ENCODE results near the gene SEC14L1.
"Not testable (repeated sequence)": the region's sequence is repeated elsewhere in the genome, so short reads cannot be mapped to it uniquely, and the experiment has no call there.

Gene SEC14L1

DNA sequence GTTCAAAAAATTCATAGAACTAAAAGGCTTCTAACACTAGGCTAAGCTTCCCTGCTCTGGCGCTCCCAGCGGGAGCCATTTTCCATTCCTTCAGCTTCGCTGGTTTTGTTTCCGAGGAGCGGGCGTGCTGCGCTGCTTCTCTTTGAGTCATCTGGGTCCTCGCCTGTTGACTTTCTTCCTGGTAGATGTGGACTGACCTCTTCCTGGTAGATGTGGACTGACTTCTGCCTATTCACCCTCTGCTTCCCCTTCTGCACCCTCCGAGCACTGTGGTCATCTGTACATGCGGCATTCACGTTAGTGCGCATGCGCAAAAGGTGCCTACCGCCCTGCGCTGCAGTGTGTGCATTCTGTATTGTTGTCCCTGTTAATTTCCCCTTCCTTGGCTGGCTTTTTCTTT is 40.8 kb upstream of the SEC14L1 start:
- no peak for DNase-seq (ENCODE audit: low read depth)
- TF ChIP-seq, protein P1, sequence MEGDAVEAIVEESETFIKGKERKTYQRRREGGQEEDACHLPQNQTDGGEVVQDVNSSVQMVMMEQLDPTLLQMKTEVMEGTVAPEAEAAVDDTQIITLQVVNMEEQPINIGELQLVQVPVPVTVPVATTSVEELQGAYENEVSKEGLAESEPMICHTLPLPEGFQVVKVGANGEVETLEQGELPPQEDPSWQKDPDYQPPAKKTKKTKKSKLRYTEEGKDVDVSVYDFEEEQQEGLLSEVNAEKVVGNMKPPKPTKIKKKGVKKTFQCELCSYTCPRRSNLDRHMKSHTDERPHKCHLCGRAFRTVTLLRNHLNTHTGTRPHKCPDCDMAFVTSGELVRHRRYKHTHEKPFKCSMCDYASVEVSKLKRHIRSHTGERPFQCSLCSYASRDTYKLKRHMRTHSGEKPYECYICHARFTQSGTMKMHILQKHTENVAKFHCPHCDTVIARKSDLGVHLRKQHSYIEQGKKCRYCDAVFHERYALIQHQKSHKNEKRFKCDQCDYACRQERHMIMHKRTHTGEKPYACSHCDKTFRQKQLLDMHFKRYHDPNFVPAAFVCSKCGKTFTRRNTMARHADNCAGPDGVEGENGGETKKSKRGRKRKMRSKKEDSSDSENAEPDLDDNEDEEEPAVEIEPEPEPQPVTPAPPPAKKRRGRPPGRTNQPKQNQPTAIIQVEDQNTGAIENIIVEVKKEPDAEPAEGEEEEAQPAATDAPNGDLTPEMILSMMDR (IDR thresholded peaks at IDR 0.05; ENCODE audit: low read length, missing control alignments), result no peak
- no peak overlapping the region for H3K4me3 ChIP-seq (replicated peaks; ENCODE audit: low read depth, low read length)

DNA sequence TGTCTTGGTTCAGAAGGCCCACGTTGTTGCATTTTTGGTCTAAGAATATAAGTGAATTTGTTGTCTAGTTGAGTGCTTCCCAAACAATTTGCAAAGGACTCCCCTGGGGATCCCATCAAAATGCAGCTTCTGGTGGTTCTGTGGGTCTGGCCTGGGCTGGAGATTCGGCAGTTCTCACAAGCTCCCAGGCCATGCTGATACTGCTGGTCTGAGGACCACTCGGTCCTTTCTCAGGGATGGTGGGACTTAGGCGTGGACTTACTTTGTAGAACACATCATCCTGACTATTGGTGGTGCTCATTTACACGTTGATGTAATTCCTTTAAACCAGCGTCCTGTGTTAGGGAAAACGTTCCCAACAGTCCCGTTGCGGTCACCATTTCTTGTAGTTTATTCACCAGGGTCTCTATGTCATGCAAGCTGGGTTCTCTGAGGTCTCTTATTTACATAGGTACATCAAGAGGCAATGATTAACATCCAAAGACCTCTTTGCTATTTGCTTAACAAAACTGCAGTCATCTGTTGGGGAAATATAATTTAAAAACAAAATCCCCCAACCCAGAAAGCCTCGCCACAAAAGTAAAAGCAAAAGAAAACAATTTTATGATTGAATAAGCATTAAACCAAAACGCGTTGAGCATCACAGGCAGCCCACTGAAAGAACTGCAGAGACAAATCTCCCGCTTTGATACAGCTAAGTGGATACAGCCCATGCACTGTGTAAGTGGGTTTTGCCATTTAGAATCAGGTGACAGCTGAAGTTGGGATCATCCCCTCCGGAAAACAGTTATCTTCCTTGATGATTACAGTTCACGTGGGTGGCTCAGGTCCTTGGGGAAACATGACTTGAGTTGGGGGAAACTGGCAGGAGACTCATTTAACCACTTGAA is 39.0 kb upstream of the SEC14L1 start:
- DNase-seq (ENCODE audit: low read depth), result no peak
- no peak overlapping the region for H3K4me3 ChIP-seq (replicated peaks; ENCODE audit: low read depth, low read length)
- TF ChIP-seq, protein P1 (IDR thresholded peaks at IDR 0.05; ENCODE audit: low read length, missing control alignments), result no peak

DNA sequence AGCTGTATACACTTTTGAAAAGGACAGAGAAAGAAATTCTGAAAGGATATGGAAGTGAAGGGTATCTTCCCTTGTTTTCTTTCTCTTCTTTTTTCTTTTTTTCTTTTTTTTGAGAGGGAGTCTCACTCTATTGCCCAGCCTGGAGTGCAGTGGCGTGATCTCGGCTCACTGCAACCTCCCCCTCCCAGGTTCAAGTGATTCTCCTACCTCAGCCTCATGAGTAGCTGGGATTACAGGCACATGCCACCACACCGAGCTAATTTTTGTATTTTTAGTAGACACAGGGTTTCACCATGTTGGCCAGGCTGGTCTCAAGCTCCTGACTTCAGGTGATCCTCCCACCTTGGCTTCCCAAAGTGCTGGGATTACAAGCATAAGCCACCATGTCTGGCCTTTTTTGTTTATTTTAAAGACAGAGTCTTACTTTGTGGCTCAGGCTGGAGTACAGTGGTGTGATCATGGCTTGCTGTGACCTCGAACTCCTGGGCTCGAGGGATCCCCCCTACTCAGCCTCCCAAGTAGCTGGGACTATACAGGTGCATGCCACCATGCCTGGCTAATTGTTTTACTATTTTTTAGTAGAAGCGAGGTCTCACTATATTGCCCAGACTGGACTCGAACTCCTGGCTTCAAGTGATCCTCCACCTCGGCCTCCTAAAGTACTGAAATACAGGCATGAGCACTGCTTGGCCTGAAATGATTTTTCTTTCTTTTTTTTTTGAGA is 38.2 kb upstream of the SEC14L1 start:
- not testable (repeated sequence) for DNase-seq (ENCODE audit: low read depth); H3K4me3 ChIP-seq (replicated peaks; ENCODE audit: low read depth, low read length)

DNA sequence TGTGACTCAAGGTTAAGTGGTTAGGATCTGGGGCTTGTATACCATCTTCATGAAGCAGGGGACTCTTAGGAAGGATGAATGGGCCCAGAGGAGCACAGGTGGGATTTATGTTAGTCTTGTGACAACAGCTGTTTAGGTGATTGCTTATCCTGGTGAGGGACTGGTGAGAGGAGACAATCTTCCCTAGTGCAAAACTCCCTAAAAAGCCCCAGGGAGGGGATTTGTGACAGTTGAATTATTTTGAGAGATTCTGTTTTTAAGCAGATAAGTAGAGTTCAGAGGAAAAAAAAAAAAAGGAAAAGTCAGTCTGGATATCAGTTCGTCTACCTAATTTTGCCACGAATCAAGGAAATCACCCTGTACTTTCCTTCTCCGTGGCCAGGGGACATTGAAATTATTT is 35.1 kb upstream of the SEC14L1 start:
- DNase-seq (ENCODE audit: low read depth), result no peak
- TF ChIP-seq, protein P1 (IDR thresholded peaks at IDR 0.05; ENCODE audit: low read length, missing control alignments), result no peak
- H3K4me3 ChIP-seq (replicated peaks; ENCODE audit: low read depth, low read length), result no peak overlapping the region

DNA sequence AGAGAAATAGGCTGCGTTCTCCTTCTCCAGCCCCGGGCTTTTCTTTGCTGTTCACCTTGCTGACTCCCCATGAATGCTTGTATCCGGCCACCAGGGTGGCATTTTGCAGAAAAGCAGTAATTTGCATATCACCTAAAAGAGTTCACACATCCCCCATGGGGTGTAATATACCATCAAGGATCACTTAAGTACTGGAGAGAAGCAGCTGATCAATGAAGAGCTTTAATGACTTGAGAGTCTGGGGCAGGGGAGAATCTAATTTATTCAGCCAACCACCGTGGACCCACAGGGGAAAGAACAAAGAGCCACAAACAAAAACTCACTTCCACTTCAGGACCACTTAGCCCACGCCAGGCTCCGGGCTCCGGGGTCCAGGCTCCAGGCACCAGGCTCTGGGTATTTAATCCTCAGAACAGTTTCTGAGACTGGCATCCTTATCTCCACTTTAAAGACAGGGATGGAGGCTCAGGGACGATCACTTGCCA is 33.9 kb upstream of the SEC14L1 start:
- TF ChIP-seq, protein P1 (IDR thresholded peaks at IDR 0.05; ENCODE audit: low read length, missing control alignments), result no peak
- no peak overlapping the region for H3K4me3 ChIP-seq (replicated peaks; ENCODE audit: low read depth, low read length)
- no peak for DNase-seq (ENCODE audit: low read depth)

DNA sequence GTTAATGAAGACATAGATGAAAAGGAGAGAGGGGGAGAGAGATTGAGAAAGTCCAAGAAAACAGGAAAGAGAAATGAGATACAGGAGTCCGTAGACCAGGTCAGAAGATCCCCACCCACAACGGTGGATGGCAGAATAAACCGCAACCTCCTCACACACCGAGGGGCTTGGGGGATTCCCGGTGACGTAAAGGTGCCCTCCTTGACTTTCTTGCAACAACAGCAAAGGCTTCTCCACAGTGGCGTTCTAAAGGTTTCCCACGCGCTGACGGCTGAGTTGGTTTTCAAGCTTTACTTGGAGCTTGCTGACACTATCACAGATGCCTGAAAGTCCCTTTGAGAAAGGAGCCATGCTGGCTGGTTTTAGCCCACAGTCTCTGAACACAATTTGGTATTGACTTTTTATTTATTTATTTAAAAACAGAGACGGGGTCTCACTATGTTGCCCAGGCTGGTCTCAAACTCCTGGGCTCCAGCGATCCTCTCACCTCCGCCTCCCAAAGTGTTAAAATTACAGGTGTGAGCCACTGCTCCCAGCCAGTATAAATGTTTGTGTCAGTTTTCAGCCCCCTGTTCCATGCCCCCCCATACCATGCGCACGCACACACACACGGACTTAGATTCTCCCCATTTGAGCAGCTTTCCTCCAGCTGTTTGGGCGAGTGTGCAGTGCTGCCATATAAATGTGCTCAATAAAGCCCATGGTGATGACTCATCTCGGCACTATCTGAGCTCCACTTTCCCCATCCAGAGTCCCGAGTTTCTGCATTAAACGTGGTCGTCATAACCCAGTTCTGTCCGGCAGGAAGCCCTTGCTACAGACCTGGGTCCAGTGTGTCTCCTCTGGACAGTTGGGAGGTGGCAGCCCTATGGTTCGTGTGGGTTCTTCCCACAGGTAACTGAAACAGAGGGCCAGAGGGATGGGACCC is 33.0 kb upstream of the SEC14L1 start:
- peak; percentile 66 for DNase-seq (ENCODE audit: low read depth)
- TF ChIP-seq, protein P1 (IDR thresholded peaks at IDR 0.05; ENCODE audit: low read length, missing control alignments), result no peak
- H3K4me3 ChIP-seq (replicated peaks; ENCODE audit: low read depth, low read length), result no peak overlapping the region

All from fibroblast of pulmonary artery (primary cell).